Peyer's patch (tissue), 4 donors: Measurements from ENCODE around the gene ACSM4. TPM values are rescaled to one million over a fixed set of nuclear protein-coding genes. Genes with fewer than 3 reads are reported as not detected.

Experiments used
- DNase-seq, 3 donors: peaks; one replicate each; pipeline ENCODE4 v3.0.0-alpha.2; 2017 to 2019
- H3K27ac ChIP-seq, 4 donors: fragments of 200-600 bp; sonication (generic); one replicate each; pipeline ENCODE4 v1.5.1; 2016 to 2019
- H3K27me3 ChIP-seq, 2 donors: fragments of 200-600 bp; sonication (generic); one replicate each; pipeline ENCODE4 v1.5.1; 2019
- H3K36me3 ChIP-seq, 3 donors: fragments of 200-600 bp; sonication (generic); one replicate each; pipeline ENCODE4 v1.5.1; 2016 to 2019
- H3K4me1 ChIP-seq, 4 donors: fragments of 200-600 bp; sonication (generic); one replicate each; pipeline ENCODE4 v1.5.1; 2016 to 2019
- H3K4me3 ChIP-seq, 4 donors: fragments of 200-600 bp; sonication (generic); 1 replicate in 3 of 4; 2 replicates in 1 of 4; pipeline ENCODE4 v1.5.1; 2016 to 2019; ENCODE audit warnings: mild to moderate bottlenecking in 1 of 4
- H3K9me3 ChIP-seq, 4 donors: fragments of 200-600 bp; sonication (generic); one replicate each; pipeline ENCODE4 v1.5.1; 2016 to 2019; ENCODE audit warnings: mild to moderate bottlenecking in 1 of 4
- POLR2A ChIP-seq, 2 donors: fragments of 450-650 bp; IDR thresholded peaks; one replicate each; pipeline ENCODE4 v1.5.1; 2017; ENCODE audit warnings: antibody characterized with exemption in 2 of 2, mild to moderate bottlenecking in 2 of 2, moderate library complexity in 2 of 2
- total RNA-seq, 4 donors: library from RNA; depleted of rRNA; stranded (reverse); fragments of >200 nt; gene quantifications; one replicate each; pipeline ENCODE4 v1.1.0, GENCODE V29; 2016
- TF ChIP-seq, protein P1 (sequence below), 6 experiments: fragments of 450-650 bp in 4 of 6; fragments of 200-600 bp in 2 of 6; sonication (generic) in 1 of 6; IDR thresholded peaks; one replicate each; pipeline ENCODE4 v1.5.1; 2017 to 2019; ENCODE audit warnings: antibody characterized with exemption in 6 of 6, mild to moderate bottlenecking in 3 of 6, moderate library complexity in 1 of 6

The ACSM4 gene
- total RNA-seq, 4 donors from 2014 or later: not detected

DNA sequence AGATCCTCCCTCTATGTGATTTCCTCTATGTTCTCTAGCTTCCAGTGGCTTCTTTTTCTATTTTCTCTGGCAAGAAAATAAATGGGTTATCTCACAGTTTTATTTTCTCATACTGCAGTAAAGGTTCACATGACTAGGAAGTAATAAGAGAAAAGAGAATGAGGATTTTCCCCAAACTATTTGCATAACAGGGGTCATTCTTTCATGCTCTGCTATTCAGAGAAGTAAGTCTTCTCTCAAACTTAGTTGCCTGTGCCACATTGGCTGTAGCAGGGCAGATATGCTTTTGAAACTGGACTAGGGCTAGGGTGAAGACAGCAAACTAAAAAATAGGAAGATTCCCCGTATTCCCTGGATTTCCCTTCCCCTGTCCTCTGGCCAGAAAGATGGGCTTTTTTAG is 57.4 kb downstream of the ACSM4 start:
- H3K9me3 ChIP-seq: no peaks in the 10 kb centered on the region
- TF ChIP-seq, protein P1, sequence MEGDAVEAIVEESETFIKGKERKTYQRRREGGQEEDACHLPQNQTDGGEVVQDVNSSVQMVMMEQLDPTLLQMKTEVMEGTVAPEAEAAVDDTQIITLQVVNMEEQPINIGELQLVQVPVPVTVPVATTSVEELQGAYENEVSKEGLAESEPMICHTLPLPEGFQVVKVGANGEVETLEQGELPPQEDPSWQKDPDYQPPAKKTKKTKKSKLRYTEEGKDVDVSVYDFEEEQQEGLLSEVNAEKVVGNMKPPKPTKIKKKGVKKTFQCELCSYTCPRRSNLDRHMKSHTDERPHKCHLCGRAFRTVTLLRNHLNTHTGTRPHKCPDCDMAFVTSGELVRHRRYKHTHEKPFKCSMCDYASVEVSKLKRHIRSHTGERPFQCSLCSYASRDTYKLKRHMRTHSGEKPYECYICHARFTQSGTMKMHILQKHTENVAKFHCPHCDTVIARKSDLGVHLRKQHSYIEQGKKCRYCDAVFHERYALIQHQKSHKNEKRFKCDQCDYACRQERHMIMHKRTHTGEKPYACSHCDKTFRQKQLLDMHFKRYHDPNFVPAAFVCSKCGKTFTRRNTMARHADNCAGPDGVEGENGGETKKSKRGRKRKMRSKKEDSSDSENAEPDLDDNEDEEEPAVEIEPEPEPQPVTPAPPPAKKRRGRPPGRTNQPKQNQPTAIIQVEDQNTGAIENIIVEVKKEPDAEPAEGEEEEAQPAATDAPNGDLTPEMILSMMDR (IDR thresholded peaks at IDR 0.05): no peak
- TF ChIP-seq POLR2A (IDR thresholded peaks at IDR 0.05): no peak

DNA sequence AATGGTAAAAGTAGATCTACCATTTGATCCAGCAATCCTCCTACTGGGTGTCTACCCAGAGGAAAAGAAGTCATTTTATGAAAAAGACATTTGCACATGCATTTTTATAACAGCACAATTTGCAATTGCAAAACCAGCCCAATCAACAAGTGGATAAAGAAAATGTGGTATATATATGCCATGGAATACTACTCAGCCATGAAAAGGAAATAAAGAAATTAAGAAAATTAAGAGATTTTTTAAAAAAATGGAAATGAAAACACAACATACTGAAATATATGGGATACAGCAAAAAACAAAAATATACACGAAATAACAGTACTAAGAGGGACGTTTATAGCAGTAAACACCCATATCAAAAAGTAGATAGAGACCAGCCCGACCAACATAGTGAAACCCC is 58.9 kb downstream of the ACSM4 start:
- TF ChIP-seq, protein P1 (IDR thresholded peaks at IDR 0.05): no peak
- H3K27me3 ChIP-seq: no peaks in the 10 kb centered on the region
- no peaks in the 10 kb centered on the region for H3K4me1 ChIP-seq
- no peak for DNase-seq
- no peaks in the 10 kb centered on the region for H3K9me3 ChIP-seq
- no peaks in the 10 kb centered on the region for H3K36me3 ChIP-seq
- H3K27ac ChIP-seq: no peak overlapping the region
- H3K4me3 ChIP-seq: no peak overlapping the region

More for the DNA sequence above, 57.4 kb downstream of the ACSM4 start:
- H3K4me1 ChIP-seq: no peaks in the 10 kb centered on the region
- H3K27ac ChIP-seq: no peak overlapping the region
- H3K36me3 ChIP-seq: no peaks in the 10 kb centered on the region
- no peak overlapping the region for H3K4me3 ChIP-seq
- no peak for DNase-seq
- H3K27me3 ChIP-seq: no peaks in the 10 kb centered on the region

DNA sequence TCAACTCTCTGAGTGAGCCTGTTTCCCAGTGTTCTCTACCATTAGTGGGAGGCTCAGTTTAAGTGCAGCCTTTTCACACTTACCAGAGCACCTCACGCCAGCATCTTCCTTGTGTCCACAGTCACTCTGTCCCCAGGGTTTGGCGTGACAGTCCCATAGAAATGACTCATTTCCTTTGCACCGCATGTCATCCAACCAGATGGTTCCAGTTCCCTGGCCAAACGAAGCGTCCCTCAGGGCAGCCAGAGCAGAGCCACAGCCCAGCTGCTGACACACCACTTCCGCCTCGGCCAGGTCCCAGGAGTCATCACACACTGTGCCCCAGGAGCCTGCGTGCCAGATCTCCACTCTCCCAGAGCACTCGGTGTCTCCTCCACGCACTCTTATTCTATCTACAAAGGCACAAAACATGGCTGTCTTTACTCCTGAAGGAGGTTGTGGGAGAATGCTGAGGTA is 65.4 kb downstream of the ACSM4 start:
- no peak overlapping the region for H3K27ac ChIP-seq
- H3K9me3 ChIP-seq: no peaks in the 10 kb centered on the region
- TF ChIP-seq POLR2A (IDR thresholded peaks at IDR 0.05): no peak
- TF ChIP-seq, protein P1 (IDR thresholded peaks at IDR 0.05): no peak
- H3K4me1 ChIP-seq: no peaks in the 10 kb centered on the region
- no peak overlapping the region for H3K4me3 ChIP-seq
- peak in 1 of 3 donors; percentile 45 for DNase-seq
- H3K36me3 ChIP-seq: no peaks in the 10 kb centered on the region
- no peaks in the 10 kb centered on the region for H3K27me3 ChIP-seq

DNA sequence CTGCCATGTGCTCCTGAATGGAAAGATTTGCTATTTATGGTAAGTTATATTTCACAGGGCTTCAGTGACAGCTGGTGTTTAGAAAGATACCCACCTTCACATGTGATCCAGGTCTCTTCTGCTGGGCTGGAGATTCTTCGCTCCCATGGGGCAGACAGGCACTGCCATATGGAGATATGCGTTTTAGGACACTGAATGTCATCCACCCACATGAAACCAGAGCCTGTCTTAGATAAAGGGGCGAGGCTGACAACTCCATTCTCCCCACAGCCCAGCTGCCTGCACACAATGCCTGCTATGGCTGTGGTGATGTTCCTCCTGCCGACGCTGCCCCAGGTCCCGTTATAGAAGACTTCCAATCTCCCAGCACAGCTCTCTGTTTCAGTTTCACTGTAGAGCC is 69.4 kb downstream of the ACSM4 start:
- no peak overlapping the region for H3K4me3 ChIP-seq
- no peaks in the 10 kb centered on the region for H3K9me3 ChIP-seq
- no peak for DNase-seq
- H3K36me3 ChIP-seq: no peaks in the 10 kb centered on the region
- TF ChIP-seq POLR2A (IDR thresholded peaks at IDR 0.05): no peak
- TF ChIP-seq, protein P1 (IDR thresholded peaks at IDR 0.05): no peak
- H3K27ac ChIP-seq: no peak overlapping the region
- H3K4me1 ChIP-seq: no peaks in the 10 kb centered on the region
- no peaks in the 10 kb centered on the region for H3K27me3 ChIP-seq

DNA sequence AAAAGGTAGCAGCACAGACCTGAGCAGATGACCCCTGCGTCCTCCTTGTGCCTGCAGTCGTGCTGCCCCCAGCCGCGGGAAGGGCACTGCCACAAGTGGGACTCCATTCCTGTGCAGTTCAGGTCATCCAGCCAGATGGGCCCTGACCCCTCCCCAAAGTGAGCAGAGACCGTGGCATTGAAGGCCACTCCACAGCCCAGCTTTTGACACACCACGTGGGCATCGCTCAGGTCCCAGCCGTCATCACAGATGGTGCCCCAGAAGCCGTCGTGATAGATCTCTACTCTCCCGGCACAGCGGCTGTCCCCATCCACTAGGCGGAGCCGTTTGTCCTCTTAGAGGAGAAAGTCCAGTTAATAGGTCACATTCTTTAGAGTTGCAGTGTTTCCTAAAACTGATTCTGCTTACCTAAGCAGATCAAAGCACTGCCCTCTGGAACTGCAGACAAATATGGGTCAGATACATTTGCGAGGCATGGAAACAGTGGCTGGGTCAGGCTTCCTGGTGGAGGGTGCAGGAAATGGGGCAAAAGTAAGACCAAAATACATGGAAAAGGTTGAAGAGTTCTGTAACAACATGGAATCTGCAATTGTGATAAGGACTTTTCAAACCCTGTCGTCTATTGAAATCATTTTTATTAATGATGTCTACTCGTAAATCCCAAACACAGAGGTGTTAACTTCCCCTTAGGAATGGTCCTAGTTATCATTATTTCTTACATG is 70.7 kb downstream of the ACSM4 start:
- H3K27ac ChIP-seq: no peak overlapping the region
- no peak overlapping the region for H3K4me3 ChIP-seq
- no peaks in the 10 kb centered on the region for H3K4me1 ChIP-seq
- DNase-seq: peak in 1 of 3 donors; percentile 57
- H3K27me3 ChIP-seq: no peaks in the 10 kb centered on the region
- H3K36me3 ChIP-seq: no peaks in the 10 kb centered on the region
- TF ChIP-seq, protein P1 (IDR thresholded peaks at IDR 0.05): peak in 3 of 6 experiments; percentile 16 to 32 (median 30)
- no peak for TF ChIP-seq POLR2A (IDR thresholded peaks at IDR 0.05)
- no peaks in the 10 kb centered on the region for H3K9me3 ChIP-seq
